Measurements from ENCODE around the gene PTTG2.

PTTG2 gene

GRCh38 chr4:38003102-38003501 lies 42.9 kb downstream of the PTTG2 start:
- H2AFZ ChIP-seq (ENCODE audit: low read depth, low read length, severe bottlenecking), result no peak overlapping the region
- H3K9ac ChIP-seq (ENCODE audit: low read length), result no peak overlapping the region
- H3K27me3 ChIP-seq (ENCODE audit: low read length), result no peaks in the 10 kb centered on the region
- no peak overlapping the region for H3K4me3 ChIP-seq (ENCODE audit: insufficient read depth, low read length, poor library complexity, severe bottlenecking)
- no peaks in the 10 kb centered on the region for H3K9me3 ChIP-seq (ENCODE audit: insufficient read depth, low read length)
- H3K9me2 ChIP-seq (replicated peaks; ENCODE audit: insufficient read depth, low read length), result no peaks in the 10 kb centered on the region
- no peaks in the 10 kb centered on the region for H3K36me3 ChIP-seq (ENCODE audit: low read length)
- H4K20me1 ChIP-seq (ENCODE audit: low read depth, low read length), result peaks cover 9% of the 10 kb centered on the region; the same call in 1 of the 2 replicates
- no peak overlapping the region for H3K27ac ChIP-seq (ENCODE audit: low read depth, low read length)
- no peak overlapping the region for H3K4me2 ChIP-seq (ENCODE audit: low read depth, low read length, poor library complexity, severe bottlenecking)
- peaks cover 31% of the 10 kb centered on the region for H3K79me2 ChIP-seq (ENCODE audit: insufficient read depth, low read length)
- TF ChIP-seq CTCF (IDR thresholded peaks at IDR 0.05; ENCODE audit: insufficient read depth, low read length, poor library complexity, severe bottlenecking) (no peak), EZH2phosphoT487 (conservative IDR thresholded peaks at IDR 0.05; ENCODE audit: low read length) (no peak)
- H3F3A ChIP-seq (ENCODE audit: insufficient read depth), result no peaks in the 10 kb centered on the region

GRCh38 chr4:38003628-38004027 lies 43.4 kb downstream of the PTTG2 start:
- H3K9me3 ChIP-seq (ENCODE audit: insufficient read depth, low read length), result no peaks in the 10 kb centered on the region
- H3K27me3 ChIP-seq (ENCODE audit: low read length), result no peaks in the 10 kb centered on the region
- H3K9me2 ChIP-seq (replicated peaks; ENCODE audit: insufficient read depth, low read length), result no peaks in the 10 kb centered on the region
- H3F3A ChIP-seq (ENCODE audit: insufficient read depth), result no peaks in the 10 kb centered on the region
- H3K9ac ChIP-seq (ENCODE audit: low read length), result no peak overlapping the region
- H3K4me2 ChIP-seq (ENCODE audit: low read depth, low read length, poor library complexity, severe bottlenecking), result no peak overlapping the region
- H3K79me2 ChIP-seq (ENCODE audit: insufficient read depth, low read length), result peaks cover 26% of the 10 kb centered on the region
- H4K20me1 ChIP-seq (ENCODE audit: low read depth, low read length), result peaks cover 9% of the 10 kb centered on the region; the same call in 1 of the 2 replicates
- no peak overlapping the region for H2AFZ ChIP-seq (ENCODE audit: low read depth, low read length, severe bottlenecking)
- H3K36me3 ChIP-seq (ENCODE audit: low read length), result no peaks in the 10 kb centered on the region
- no peak for TF ChIP-seq EZH2phosphoT487 (conservative IDR thresholded peaks at IDR 0.05; ENCODE audit: low read length)
- no peak for TF ChIP-seq CTCF (IDR thresholded peaks at IDR 0.05; ENCODE audit: insufficient read depth, low read length, poor library complexity, severe bottlenecking)
- no peak overlapping the region for H3K27ac ChIP-seq (ENCODE audit: low read depth, low read length)
- no peak overlapping the region for H3K4me3 ChIP-seq (ENCODE audit: insufficient read depth, low read length, poor library complexity, severe bottlenecking)

DNA sequence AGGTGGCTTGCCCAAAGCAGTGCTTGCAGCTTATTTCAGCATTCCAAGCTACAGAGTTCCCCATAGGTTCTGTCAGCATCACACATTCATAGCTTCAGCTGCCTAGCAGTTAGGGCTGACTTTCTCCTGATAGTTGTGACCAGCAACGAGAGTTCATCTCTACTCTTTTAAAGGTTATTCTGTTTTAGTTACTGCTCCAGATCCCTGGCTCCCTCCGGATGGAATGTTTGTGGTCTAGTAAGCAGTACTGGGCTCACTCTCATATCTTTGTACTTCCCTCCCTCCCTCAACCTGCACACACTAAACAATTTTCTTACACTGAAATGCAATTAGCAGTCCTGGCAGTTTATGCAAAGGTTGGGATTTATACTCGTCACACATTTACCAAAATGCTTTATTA lies 43.9 kb downstream of the PTTG2 start:
- Histone ChIP-seq H3K27ac (ENCODE audit: low read depth, low read length) (no peak overlapping the region), H3K9me3 (ENCODE audit: insufficient read depth, low read length) (no peaks in the 10 kb centered on the region), H2AFZ (ENCODE audit: low read depth, low read length, severe bottlenecking) (no peak overlapping the region), H3K9me2 (replicated peaks; ENCODE audit: insufficient read depth, low read length) (no peaks in the 10 kb centered on the region), H3K27me3 (ENCODE audit: low read length) (no peaks in the 10 kb centered on the region), H3K9ac (ENCODE audit: low read length) (no peak overlapping the region), H3F3A (ENCODE audit: insufficient read depth) (no peaks in the 10 kb centered on the region), H4K20me1 (ENCODE audit: low read depth, low read length) (peaks cover 9% of the 10 kb centered on the region; the same call in 1 of the 2 replicates), H3K79me2 (ENCODE audit: insufficient read depth, low read length) (peaks cover 28% of the 10 kb centered on the region), H3K4me3 (ENCODE audit: insufficient read depth, low read length, poor library complexity, severe bottlenecking) (no peak overlapping the region), H3K4me2 (ENCODE audit: low read depth, low read length, poor library complexity, severe bottlenecking) (no peak overlapping the region), H3K36me3 (ENCODE audit: low read length) (no peaks in the 10 kb centered on the region)
- no peak for TF ChIP-seq CTCF (IDR thresholded peaks at IDR 0.05; ENCODE audit: insufficient read depth, low read length, poor library complexity, severe bottlenecking)
- TF ChIP-seq EZH2phosphoT487 (conservative IDR thresholded peaks at IDR 0.05; ENCODE audit: low read length), result no peak
